Measurements from ENCODE around the gene MIEF1.

MIEF1 gene

DNA sequence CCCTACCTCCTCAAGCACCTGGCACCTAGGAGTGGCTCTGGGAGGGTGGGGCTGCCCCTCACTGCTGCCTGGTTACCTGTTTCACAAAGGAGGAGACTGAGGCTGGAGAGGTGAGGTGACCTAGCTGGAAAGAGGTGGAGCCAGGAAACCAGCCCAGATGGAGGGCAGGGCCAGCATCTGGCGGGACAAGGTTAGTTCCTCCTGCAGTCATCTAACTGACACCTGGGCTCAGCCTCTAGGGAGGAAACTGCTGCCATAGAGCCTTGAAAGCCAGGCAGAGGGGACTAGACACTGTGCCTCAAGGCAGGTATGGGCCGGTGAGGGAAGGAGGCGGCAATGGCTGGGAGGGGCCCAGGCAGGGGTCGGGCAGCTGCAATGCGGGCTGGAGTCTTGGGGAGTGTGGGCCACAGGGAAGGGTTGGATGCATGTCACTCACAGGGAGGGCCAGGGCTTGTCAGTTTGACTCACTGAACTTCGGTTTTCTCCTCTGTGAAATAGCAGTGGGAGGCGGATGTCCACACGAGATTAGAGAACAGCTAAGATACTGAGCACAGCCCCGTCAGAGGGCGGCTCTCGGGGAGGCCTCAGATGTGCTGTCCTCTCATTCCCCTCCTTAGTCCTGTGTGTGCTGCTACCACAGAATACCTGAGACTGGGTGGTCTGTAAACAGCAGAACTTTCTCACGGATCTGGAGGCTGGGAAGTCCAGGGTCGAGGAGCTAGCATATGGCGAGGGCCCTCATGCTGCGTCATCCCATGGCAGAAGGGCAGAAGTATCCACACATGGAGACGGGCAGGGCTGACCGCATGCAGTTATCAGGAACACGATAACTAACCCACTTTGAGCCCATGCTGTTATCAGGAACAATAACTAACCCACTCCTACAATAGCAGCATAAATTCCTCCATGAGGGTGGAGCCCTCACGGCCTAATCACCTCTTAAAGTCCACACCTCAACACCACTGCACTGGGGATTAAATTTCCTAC is 29.2 kb upstream of the MIEF1 start:
- TF ChIP-seq CREB1 (IDR thresholded peaks at IDR 0.05; ENCODE audit: low read depth) (no peak), EP300 (IDR thresholded peaks at IDR 0.05; ENCODE audit: borderline replicate concordance) (no peak), TEAD4 (IDR thresholded peaks at IDR 0.05) (no peak), NFIC (IDR thresholded peaks at IDR 0.05) (no peak), CEBPB (IDR thresholded peaks at IDR 0.05) (no peak), EGR1 (IDR thresholded peaks at IDR 0.05) (no peak), FOXM1 (IDR thresholded peaks at IDR 0.05; ENCODE audit: borderline replicate concordance, low read depth) (no peak), YY1 (IDR thresholded peaks at IDR 0.05; ENCODE audit: low read depth) (no peak), RAD21 (IDR thresholded peaks at IDR 0.05; ENCODE audit: low read depth) (no peak; the same call in 1 of the 2 replicates)
- TF ChIP-seq, protein P1, sequence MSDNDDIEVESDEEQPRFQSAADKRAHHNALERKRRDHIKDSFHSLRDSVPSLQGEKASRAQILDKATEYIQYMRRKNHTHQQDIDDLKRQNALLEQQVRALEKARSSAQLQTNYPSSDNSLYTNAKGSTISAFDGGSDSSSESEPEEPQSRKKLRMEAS (IDR thresholded peaks at IDR 0.05) = no peak

DNA sequence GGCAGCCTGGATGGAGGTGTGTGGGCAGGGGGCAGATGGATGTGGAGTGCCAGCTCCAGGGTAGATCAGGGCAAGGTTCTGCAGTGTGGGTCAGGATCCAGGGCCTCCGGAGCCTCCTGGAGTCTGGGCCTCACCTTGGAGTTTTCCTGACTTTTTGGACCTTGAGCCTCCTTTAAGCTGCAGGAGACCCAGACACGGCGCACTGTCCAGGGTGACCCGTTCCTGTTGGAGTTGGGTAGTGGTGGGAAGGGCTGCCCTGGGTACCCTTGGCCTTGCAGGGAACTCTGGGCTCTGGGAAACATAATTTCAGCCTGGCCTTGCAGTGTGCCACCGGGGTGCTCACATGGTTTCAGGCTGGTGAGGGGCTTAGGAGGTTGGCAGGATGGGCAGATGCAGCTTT is 28.2 kb upstream of the MIEF1 start:
- TF ChIP-seq CREB1 (IDR thresholded peaks at IDR 0.05; ENCODE audit: low read depth) (no peak), EGR1 (IDR thresholded peaks at IDR 0.05) (no peak), CEBPB (IDR thresholded peaks at IDR 0.05) (no peak), ZBTB7A (IDR thresholded peaks at IDR 0.05; ENCODE audit: low read depth) (no peak), TCF12 (IDR thresholded peaks at IDR 0.05; ENCODE audit: low read depth) (no peak), FOXM1 (IDR thresholded peaks at IDR 0.05; ENCODE audit: borderline replicate concordance, low read depth) (no peak), YY1 (IDR thresholded peaks at IDR 0.05; ENCODE audit: low read depth) (no peak), NFIC (IDR thresholded peaks at IDR 0.05) (no peak), TEAD4 (IDR thresholded peaks at IDR 0.05) (no peak), EP300 (IDR thresholded peaks at IDR 0.05; ENCODE audit: borderline replicate concordance) (no peak)
- TF ChIP-seq, protein P2, sequence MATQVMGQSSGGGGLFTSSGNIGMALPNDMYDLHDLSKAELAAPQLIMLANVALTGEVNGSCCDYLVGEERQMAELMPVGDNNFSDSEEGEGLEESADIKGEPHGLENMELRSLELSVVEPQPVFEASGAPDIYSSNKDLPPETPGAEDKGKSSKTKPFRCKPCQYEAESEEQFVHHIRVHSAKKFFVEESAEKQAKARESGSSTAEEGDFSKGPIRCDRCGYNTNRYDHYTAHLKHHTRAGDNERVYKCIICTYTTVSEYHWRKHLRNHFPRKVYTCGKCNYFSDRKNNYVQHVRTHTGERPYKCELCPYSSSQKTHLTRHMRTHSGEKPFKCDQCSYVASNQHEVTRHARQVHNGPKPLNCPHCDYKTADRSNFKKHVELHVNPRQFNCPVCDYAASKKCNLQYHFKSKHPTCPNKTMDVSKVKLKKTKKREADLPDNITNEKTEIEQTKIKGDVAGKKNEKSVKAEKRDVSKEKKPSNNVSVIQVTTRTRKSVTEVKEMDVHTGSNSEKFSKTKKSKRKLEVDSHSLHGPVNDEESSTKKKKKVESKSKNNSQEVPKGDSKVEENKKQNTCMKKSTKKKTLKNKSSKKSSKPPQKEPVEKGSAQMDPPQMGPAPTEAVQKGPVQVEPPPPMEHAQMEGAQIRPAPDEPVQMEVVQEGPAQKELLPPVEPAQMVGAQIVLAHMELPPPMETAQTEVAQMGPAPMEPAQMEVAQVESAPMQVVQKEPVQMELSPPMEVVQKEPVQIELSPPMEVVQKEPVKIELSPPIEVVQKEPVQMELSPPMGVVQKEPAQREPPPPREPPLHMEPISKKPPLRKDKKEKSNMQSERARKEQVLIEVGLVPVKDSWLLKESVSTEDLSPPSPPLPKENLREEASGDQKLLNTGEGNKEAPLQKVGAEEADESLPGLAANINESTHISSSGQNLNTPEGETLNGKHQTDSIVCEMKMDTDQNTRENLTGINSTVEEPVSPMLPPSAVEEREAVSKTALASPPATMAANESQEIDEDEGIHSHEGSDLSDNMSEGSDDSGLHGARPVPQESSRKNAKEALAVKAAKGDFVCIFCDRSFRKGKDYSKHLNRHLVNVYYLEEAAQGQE (IDR thresholded peaks at IDR 0.05; ENCODE audit: low read depth) = no peak
- TF ChIP-seq, protein P1 (IDR thresholded peaks at IDR 0.05) = no peak
- TF ChIP-seq, protein P3, sequence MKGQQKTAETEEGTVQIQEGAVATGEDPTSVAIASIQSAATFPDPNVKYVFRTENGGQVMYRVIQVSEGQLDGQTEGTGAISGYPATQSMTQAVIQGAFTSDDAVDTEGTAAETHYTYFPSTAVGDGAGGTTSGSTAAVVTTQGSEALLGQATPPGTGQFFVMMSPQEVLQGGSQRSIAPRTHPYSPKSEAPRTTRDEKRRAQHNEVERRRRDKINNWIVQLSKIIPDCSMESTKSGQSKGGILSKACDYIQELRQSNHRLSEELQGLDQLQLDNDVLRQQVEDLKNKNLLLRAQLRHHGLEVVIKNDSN (IDR thresholded peaks at IDR 0.05) = no peak

DNA sequence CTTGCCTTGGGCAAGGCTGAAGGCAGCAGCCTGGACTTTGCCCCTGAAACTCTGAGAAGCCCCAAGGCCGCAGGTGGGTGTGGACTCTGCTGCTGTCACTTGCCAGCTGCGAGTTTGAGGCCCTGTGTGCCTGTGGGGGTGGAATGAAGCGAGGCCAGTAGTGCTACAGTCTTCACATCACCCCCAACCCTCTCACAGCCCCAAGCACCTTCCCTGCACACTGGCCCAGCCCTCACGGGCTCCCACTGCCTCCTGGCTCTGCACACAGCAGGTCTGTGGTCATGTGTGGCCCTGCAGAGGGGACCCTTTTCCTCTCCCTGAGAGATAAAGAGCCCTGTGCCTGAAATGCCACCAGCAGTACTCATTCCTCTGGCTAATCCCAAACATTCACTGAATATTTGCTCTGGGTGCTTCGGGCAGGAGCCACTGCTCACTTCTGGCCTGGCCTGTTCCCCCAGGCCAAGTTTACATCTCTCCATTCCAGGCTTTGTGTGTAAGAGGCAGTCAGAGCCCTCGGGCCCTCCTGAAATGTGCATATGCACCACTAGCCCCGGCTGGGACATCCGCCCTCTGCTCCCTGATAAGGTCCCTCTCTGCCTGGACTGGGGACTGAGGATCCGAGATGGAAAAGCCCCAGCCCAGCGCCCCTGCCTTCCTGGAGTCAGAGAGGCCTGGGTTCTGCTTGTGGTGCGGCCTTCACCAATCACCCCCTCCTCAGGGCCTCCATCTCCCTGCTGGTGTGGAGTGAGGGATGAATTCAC is 27.6 kb upstream of the MIEF1 start:
- TF ChIP-seq TEAD4 (IDR thresholded peaks at IDR 0.05) (no peak), RAD21 (IDR thresholded peaks at IDR 0.05; ENCODE audit: low read depth) (no peak), TCF12 (IDR thresholded peaks at IDR 0.05; ENCODE audit: low read depth) (no peak), TAF1 (IDR thresholded peaks at IDR 0.05; ENCODE audit: low read depth) (no peak), NFIC (IDR thresholded peaks at IDR 0.05) (no peak), ZBTB7A (IDR thresholded peaks at IDR 0.05; ENCODE audit: low read depth) (no peak), CEBPB (IDR thresholded peaks at IDR 0.05) (no peak), CREB1 (IDR thresholded peaks at IDR 0.05; ENCODE audit: low read depth) (no peak), FOXM1 (IDR thresholded peaks at IDR 0.05; ENCODE audit: borderline replicate concordance, low read depth) (no peak), YY1 (IDR thresholded peaks at IDR 0.05; ENCODE audit: low read depth) (no peak), EP300 (IDR thresholded peaks at IDR 0.05; ENCODE audit: borderline replicate concordance) (no peak)
- TF ChIP-seq, protein P2 (IDR thresholded peaks at IDR 0.05; ENCODE audit: low read depth) = no peak
- TF ChIP-seq, protein P3 (IDR thresholded peaks at IDR 0.05) = no peak
- TF ChIP-seq, protein P1 (IDR thresholded peaks at IDR 0.05) = no peak

DNA sequence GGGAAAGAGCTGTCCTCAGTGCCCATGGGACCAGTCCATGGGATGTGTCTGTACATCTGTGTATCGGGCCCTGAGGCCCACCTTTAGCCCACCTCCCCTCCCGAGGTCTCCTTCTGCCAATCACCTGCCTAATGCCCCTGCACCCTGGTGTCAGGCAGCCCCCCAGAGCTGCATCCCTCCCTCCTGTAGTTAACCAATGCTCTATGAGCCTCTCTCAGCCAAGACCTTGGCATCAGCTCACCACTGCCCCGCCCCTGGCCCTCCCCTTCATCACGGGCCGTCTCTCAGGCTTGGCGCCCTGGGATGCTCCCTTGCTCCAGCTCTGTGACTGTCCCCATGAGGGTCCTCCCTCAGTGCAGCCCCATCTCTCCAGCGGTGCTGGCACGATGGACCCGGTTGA is 26.8 kb upstream of the MIEF1 start:
- TF ChIP-seq, protein P3 (IDR thresholded peaks at IDR 0.05) = no peak
- TF ChIP-seq TCF12 (IDR thresholded peaks at IDR 0.05; ENCODE audit: low read depth) = no peak
- no peak for TF ChIP-seq CEBPB (IDR thresholded peaks at IDR 0.05)
- no peak for TF ChIP-seq FOXM1 (IDR thresholded peaks at IDR 0.05; ENCODE audit: borderline replicate concordance, low read depth)
- TF ChIP-seq YY1 (IDR thresholded peaks at IDR 0.05; ENCODE audit: low read depth) = no peak
- TF ChIP-seq, protein P2 (IDR thresholded peaks at IDR 0.05; ENCODE audit: low read depth) = no peak
- TF ChIP-seq, protein P1 (IDR thresholded peaks at IDR 0.05) = no peak
- TF ChIP-seq ZBTB7A (IDR thresholded peaks at IDR 0.05; ENCODE audit: low read depth) = no peak

Measured in Ishikawa (cell line).